ENCODE data around the gene SPOP.

DNA sequence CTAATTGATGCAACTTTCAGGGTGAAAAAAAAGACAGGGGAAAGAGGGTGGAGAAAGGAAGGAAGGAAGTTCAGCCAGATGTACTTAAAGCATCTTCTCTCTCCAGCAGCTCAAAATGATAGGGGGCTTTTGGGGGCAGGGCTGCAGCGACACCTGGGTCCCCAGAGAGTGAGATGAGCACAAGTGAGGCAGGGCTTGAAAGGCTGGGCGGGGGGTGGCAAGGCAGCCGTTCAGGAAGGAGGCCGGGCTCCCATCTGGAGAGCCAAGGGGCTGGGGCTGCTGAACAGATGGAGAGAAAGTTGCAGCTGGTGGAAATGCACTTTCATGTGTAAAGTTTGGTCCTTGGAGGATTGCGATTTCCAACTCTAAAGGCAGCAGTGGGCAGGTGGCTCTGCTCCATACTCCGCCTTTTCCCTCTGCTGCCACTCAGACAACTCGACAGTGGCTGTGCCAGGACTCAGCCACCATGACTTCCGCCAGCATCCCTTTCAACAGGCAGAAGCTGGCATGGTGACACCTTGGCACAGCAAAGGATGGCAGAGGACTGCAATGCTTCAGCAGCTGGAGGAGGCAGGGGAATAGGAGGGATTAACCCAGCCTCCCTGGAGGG, 22.2 kb upstream of the SPOP start:
- TF ChIP-seq POLR2A (IDR thresholded peaks at IDR 0.05; ENCODE audit: low read depth, low read length), result no peak; the same call in 1 of the 2 replicates
- no peak for TF ChIP-seq TAF1 (IDR thresholded peaks at IDR 0.05; ENCODE audit: borderline replicate concordance, low read depth, low read length)

Data from GM12892 (cell line).